Ovary (tissue), 3 donors: Measurements from ENCODE around the gene RPL22L1.

Experiments
- CTCF ChIP-seq, 3 donors: fragments of 450-650 bp in 2 of 3; fragments of 200-600 bp in 1 of 3; IDR thresholded peaks; one replicate each; pipeline versions ENCODE4 v1.5.1 to v1.8.0; 2016 to 2022; ENCODE audit warnings: antibody characterized with exemption in 3 of 3, mild to moderate bottlenecking in 1 of 3
- EP300 ChIP-seq: sonication (generic); formaldehyde crosslinking; IDR thresholded peaks from one replicate; pipeline ENCODE4 v1.6.1; 2017; ENCODE audit warnings: antibody characterized with exemption
- POLR2A ChIP-seq: fragments of 450-650 bp; IDR thresholded peaks from one replicate; pipeline ENCODE4 v1.6.1; 2017; ENCODE audit warnings: antibody characterized with exemption, mild to moderate bottlenecking, moderate library complexity
- donor health status: DM: no; HTN: no; CAD: no.

GRCh38 chr3:170867143-170867937, 2.7 kb downstream of the RPL22L1 start:
- TF ChIP-seq POLR2A (no peak), CTCF (IDR thresholded peaks at IDR 0.05) (no peak), EP300 (no peak)
